Measurements from ENCODE around the gene EHBP1.
"Not testable (repeated sequence)": the region's sequence is repeated elsewhere in the genome, so short reads cannot be mapped to it uniquely, and the experiment has no call there.

EHBP1 gene

DNA sequence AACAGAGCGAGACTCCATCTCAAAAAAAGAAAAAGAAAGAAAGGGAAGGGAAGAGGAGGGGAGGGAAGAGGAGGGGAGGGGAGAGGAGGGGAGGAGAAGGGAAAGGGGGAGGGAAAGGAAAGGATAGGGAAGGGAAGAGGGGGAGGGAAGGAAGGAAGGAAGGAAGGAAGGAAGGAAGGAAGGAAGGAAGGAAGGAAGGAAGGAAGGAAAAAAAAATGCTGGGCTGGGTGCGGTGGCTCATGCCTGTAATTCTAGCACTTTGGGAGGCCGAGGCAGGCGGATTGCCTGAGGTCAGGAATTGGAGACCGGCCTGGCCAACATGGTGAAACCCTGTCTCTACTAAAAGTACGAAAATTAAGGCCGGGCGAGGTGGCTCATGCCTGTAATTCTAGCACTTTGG is 314.2 kb downstream of the EHBP1 start:
- not testable (repeated sequence) for DNase-seq (ENCODE audit: low read depth)

DNA sequence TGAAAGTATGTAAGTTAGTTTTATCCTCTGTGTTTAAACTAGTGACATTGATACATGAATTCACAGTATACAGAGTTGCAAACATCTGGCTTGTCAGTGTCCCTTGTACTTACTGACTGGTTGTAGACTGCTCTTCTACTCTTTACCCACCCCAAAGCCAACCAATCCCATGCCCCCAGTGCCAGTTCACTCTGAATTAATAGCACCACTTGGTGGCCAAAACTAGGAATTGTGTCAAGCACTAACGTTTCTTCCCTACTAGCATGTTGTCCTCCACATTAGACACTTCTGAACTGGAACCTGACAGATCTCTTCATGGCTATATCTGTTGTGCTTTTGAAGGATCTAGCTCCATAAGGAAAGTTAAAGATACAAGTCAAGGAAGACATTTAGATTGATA is 317.9 kb downstream of the EHBP1 start:
- no peak for DNase-seq (ENCODE audit: low read depth)

DNA sequence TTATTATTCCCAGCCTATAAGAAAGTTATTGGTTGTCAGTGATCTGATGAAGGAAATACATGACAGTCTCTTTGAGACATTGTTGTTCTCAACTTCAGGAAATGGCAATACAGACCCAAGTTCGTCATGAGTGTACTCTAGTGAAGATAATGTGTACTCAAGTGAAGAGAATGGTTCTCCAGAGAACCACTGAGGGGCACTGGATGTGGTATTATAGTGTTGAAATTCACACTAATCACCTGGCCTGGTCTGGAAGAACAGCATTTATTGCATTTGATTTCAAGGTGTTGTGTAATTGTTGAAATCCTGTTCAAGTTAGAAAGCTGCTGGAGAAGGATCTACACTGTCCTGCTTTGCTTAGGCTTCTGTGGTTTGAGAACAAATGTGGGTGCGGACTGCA is 321.7 kb downstream of the EHBP1 start:
- DNase-seq (ENCODE audit: low read depth): no peak

DNA sequence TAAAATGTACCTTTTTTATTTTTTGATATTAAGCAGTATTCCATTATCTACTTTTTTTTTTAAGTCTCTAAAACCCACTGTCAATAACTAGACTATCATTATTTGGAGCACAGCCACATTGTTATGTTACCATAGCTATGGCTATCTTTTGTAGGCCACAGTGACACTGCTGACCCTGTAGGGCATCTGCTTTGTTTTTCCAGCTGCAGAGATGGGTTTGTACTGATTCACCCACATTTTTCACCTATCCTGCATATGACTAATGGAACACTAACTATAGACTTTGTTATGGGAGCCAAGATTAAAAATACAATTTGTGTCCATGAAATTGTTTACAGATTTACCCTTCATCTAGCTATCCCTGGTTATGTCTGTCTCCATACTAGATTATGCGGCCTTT is 323.5 kb downstream of the EHBP1 start:
- no peak for DNase-seq (ENCODE audit: low read depth)

- no peak for DNase-seq (ENCODE audit: low read depth)
Measured at GRCh38 chr2:63034526-63034925, 329.0 kb downstream of the EHBP1 start.

GRCh38 chr2:63035169-63035568 is 329.7 kb downstream of the EHBP1 start:
- DNase-seq (ENCODE audit: low read depth): no peak

- DNase-seq (ENCODE audit: low read depth): no peak
Measured at GRCh38 chr2:63035660-63036059, 330.1 kb downstream of the EHBP1 start.

DNA sequence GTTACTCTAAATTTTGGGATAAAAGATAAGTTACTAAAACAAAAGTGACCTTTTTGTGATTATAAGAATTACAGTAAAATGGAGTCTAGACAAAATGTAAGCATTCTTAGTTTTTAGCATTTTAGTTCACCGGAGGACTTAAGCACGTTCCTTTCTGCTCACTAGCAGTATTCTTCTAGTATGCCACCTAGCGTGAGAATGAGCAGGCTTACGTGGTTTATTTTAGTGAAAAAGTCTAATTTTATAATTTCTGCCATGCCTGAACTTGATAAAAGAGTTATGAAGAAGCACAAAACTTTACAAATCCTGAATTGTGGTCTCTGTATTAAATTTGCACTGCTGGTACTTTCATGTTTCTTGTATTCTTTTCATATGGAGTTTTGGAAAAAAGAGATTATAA is 332.5 kb downstream of the EHBP1 start:
- DNase-seq (ENCODE audit: low read depth): no peak

- no peak for DNase-seq (ENCODE audit: low read depth)
Measured at GRCh38 chr2:63040586-63040985, 335.1 kb downstream of the EHBP1 start.

DNA sequence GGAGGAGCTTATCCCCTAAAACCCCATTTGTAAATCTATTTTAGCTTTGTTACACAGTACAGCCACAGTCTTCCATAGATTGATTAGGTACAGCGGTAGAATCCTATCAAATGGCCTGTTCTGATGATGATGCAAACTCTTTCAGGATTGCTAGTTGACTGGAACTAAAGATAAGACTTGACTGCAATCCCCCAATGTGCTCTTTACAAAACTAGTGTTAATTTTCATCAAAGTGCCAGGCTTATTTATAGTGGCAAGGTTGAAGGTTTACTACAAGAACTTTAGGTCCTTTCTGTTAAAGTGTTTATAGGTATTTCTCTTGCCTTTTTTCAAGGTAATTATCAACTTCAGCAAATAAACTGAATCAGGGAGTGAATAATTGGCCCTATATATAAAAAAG is 336.1 kb downstream of the EHBP1 start:
- DNase-seq (ENCODE audit: low read depth): no peak

GRCh38 chr2:63044362-63045327 is 339.1 kb downstream of the EHBP1 start:
- no peak for DNase-seq (ENCODE audit: low read depth)

DNA sequence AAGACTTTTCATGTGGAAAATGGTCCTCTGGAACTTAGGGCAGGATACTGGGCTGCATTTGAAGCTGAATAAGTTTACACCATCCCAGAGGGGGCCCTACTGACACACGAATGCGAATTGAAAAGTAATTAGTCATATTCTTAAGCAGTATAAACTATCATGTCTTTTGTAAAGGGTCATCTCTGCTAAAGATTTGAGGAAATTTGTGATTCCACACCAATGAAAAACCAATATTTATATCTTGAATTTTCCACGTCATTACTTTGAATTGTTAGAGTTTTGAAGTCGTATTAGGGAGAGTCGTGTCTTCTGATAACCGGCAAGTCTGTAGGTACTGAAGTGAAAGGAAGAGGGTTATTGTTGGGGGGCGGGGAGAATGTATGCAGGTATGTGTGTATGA is 341.0 kb downstream of the EHBP1 start:
- no peak for DNase-seq (ENCODE audit: low read depth)

DNA sequence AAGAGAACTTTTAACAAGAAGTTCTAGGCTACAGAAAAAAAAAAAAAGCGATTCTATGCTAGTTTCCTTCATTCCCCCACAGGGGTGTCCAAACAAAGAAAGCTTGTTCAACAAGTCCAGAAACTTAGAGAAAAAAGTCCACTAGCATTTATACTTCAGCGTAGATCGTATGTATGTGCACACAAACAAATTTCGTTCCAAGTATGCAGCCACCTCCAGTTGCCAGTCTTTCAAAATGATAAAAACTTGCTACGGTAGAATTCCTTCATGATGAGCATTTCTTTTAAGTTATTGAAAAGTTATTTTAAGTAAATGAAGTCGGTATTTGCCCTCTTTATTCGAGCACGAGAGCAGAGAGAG is 341.4 kb downstream of the EHBP1 start:
- DNase-seq (ENCODE audit: low read depth): no peak

DNA sequence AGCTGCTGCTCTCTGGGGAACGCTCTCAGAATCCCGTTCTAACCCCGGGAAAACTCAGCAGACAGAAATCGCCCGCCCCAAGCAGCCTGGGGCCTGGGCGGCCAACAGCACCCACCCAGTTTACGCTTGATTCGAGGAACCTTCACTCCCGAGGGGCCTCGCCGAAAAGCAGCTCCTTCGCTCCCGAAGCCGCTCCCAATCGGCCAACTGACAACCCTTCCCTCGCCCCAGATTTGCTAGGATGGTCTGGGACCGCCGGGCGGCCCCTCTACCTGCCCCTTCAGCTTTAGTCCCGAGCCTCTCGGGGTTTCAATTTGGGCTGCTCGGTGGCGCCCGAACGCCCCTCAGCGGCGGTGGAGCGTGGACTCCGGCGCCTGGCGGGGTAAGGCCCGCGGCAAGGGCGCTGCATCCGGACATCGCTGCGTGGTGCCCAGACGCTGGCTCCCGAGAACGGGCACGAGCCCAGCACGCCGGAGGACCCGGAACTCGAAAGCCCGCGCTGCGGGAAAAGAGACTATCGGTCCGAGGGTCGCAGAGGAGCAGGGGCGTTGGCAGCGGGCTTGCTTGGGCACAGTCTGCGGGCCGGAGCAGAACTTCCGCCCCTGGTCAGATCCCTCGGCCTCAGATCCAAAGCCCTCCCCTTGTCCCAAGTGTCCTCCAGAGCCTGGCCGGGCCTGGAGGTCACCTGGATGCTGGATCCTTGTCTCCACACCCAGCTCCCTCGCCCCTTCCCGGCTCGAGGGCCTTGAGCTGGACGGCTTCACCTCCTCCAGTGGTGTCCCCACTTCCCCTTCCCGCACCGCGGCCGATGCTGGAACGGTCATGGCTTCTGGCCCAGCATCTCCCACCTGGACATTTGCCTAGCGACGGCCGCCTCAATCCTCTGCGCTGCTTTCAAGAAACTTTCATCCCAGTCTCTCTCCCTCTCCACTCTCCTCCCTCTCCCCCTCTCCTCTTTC is 342.1 kb downstream of the EHBP1 start:
- no peak for DNase-seq (ENCODE audit: low read depth)

- no peak for DNase-seq (ENCODE audit: low read depth)
Measured at GRCh38 chr2:63048367-63049171, 343.1 kb downstream of the EHBP1 start.

DNA sequence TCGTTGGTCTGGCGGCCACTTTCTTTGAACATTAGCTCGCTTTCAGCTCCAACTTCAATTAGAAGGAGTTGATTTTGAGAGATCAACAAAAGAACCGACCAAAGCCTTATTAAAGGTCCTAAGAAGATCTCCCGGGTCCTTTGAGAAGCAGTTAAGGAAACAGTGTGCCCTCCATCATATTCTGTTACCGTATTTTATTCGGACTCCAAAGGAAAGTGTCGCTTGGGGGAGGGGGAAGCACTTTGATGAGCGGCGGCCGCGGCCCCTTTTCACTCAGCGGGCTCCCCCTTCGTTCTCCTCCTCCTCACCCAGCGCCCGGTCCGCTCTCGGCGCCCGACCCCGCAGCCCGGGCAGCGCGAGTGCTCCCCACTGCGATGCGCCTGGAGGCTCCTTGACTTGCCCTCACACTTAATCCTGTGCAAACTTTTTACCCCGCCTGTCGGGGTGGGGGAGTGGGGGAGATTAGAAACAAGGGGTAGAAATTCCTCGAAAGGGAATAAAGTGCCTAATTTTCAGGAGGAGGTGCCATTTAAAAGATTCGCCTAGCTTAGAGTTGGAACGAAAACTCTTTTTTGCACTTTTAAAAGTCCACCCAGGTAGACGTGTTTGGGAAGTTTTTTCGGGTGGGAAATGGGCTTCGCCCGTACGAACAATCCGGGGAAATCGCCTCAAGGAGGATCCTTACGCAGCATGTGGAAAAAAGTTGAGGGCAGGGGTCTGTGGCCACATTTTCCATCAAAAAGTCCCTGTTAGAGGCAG is 343.9 kb downstream of the EHBP1 start:
- DNase-seq (ENCODE audit: low read depth): no peak

- DNase-seq (ENCODE audit: low read depth): no peak
Measured at GRCh38 chr2:63049970-63050333, 344.4 kb downstream of the EHBP1 start.

DNA sequence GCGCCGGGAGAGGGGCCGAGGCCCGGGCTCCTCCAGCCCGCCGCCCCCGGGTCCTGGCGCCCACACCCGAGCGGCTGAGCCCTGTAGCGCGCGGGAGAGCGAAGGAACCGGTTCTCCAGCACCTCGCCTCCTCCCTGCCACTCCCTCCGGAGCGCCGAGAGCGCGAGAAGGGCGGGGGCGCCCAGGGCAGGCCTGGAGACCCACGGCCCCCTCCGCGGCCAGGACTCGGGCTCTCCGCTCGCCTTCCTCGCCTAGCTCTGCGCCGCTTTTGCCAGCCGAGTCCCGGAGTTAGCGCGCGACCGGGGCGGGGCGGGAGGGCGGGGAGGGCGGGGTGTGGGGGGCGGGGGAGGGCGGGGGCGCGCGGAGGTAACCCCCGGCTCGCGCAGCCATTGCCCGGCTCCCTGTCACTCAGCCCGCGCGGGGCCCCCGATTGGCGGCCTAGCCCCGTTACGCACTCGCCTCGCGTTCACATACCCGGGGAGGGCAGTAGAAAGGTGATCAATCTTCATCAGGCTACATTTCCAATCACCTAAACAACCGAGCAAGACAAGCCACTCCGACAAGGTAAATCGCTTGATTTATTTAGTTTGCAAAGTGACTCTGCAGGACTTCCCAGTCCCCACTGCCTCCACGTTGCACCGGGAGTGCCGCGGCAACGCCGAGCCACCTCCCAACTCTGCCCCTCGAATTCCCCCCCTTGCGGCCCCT is 345.0 kb downstream of the EHBP1 start, which contains the start of gene OTX1:
TSS of gene OTX1 (plus strand) at position 497 of the 708 bp plus-strand sequence. CDS start 2,161 bp downstream, outside the sequence.
- DNase-seq (ENCODE audit: low read depth): no peak

GRCh38 chr2:63051042-63051794 is 345.7 kb downstream of the EHBP1 start:
- no peak for DNase-seq (ENCODE audit: low read depth)
